ENCODE data around the gene FYN. TPM values are rescaled to one million over a fixed set of nuclear protein-coding genes. Genes with fewer than 3 reads are reported as not detected.

The FYN gene
- total and polyA plus RNA-seq, 9 of the 15 experiments (the other 6 are each of a cell fraction or from before 2014, with no cell fraction given), result 2.9 to 22.1 (median 11.4) TPM

- no TSS peak for BruUV-seq (replicated peaks)
- H2AFZ ChIP-seq (ENCODE audit: low read depth, low read length), result no peak overlapping the region
- no peaks in the 10 kb centered on the region for H3K79me2 ChIP-seq (ENCODE audit: control insufficient read depth, insufficient read depth, low read length)
- no peak overlapping the region for H3K4me3 ChIP-seq
- in situ Hi-C loops (cut with MboI), result no loop called here
- H3K9ac ChIP-seq (ENCODE audit: insufficient read depth in 1 of 2, low read depth in 2 of 2, low read length in 2 of 2), result no peak overlapping the region
- ChIA-PET POLR2A (no interaction called here), CTCF (ENCODE audit: low intra/inter-chr PET ratio) (no interaction called here)
- ATAC-seq (no peak), DNase-seq (ENCODE audit: extremely low read depth in 1 of 4, low spot score in 3 of 4) (no peak), FAIRE-seq (no peak)
- H3K4me1 ChIP-seq (replicated peaks in 1 of 2; ENCODE audit: control insufficient read depth in 2 of 2, insufficient read depth in 2 of 2, low read length in 2 of 2), result no peaks in the 10 kb centered on the region; a peak in 1 of 5 replicates
- no peaks in the 10 kb centered on the region for H3K9me3 ChIP-seq (replicated peaks; ENCODE audit: control insufficient read depth, insufficient read depth, low read depth, low read length)
- H4K20me1 ChIP-seq (replicated peaks; ENCODE audit: control insufficient read depth, insufficient read depth, low read length), result peaks cover 7% of the 10 kb centered on the region; the same call in 1 of the 2 replicates
- no peak overlapping the region for H3K27ac ChIP-seq (ENCODE audit: extremely low read depth, low read depth, low read length)
- H3K9me1 ChIP-seq (ENCODE audit: control insufficient read depth, insufficient read depth, low read length), result no peaks in the 10 kb centered on the region
- intact Hi-C loops (cut with micrococcal nuclease), result no loop called here
- no peak overlapping the region for H3K4me2 ChIP-seq (ENCODE audit: insufficient read depth, low read length)
- WGBS (ENCODE audit: insufficient coverage, low coverage, missing lambda C conversion rate), result 15% methylated on average over 5 of the region's 5 CpGs
- H3K27me3 ChIP-seq (ENCODE audit: control insufficient read depth in 2 of 2, insufficient read depth in 2 of 2, low read length in 2 of 2), result peaks cover 24 to 43% of the 10 kb centered on the region in 2 experiments
- TF ChIP-seq NR4A1 (CRISPR knock-in tag; IDR thresholded peaks at IDR 0.05), result no peak
- no peak for TF ChIP-seq NR4A1 (tag; IDR thresholded peaks at IDR 0.05)
- TF ChIP-seq MYNN (IDR thresholded peaks at IDR 0.05), result no peak
- no peak for TF ChIP-seq MYNN (CRISPR knock-in tag; IDR thresholded peaks at IDR 0.05)
- no peak for TF ChIP-seq FOSL1 (tag; conservative IDR thresholded peaks at IDR 0.05)
- no peaks in the 10 kb centered on the region for H3K36me3 ChIP-seq (ENCODE audit: control insufficient read depth, insufficient read depth, low read length)
Measured at GRCh38 chr6:111683749-111684267, 189.4 kb downstream of the FYN start.

- intact Hi-C loops (cut with micrococcal nuclease), result no loop called here
- no peaks in the 10 kb centered on the region for H3K36me3 ChIP-seq (ENCODE audit: control insufficient read depth, insufficient read depth, low read length)
- no peak overlapping the region for H3K27ac ChIP-seq (ENCODE audit: extremely low read depth, low read depth, low read length)
- CTCF ChIA-PET (ENCODE audit: low intra/inter-chr PET ratio), result no interaction called here
- peaks cover 7% of the 10 kb centered on the region; the same call in 1 of the 2 replicates for H4K20me1 ChIP-seq (replicated peaks; ENCODE audit: control insufficient read depth, insufficient read depth, low read length)
- ATAC-seq (no peak), FAIRE-seq (no peak), DNase-seq (ENCODE audit: extremely low read depth in 1 of 4, low spot score in 3 of 4) (no peak)
- H3K27me3 ChIP-seq (ENCODE audit: control insufficient read depth in 2 of 2, insufficient read depth in 2 of 2, low read length in 2 of 2), result peaks cover 24 to 40% of the 10 kb centered on the region in 2 experiments
- no peak overlapping the region for H3K4me2 ChIP-seq (ENCODE audit: insufficient read depth, low read length)
- H2AFZ ChIP-seq (ENCODE audit: low read depth, low read length), result no peak overlapping the region
- H3K4me3 ChIP-seq, result no peak overlapping the region
- TF ChIP-seq ZNF224 (CRISPR knock-in tag; IDR thresholded peaks at IDR 0.05) (no peak), HNRNPLL (IDR thresholded peaks at IDR 0.05; ENCODE audit: low read depth, low read length, poor library complexity, severe bottlenecking) (no peak), ZFPM2 (CRISPR knock-in tag; IDR thresholded peaks at IDR 0.05) (no peak), MYC (IDR thresholded peaks at IDR 0.05; ENCODE audit: low read depth, low read length) (no peak), MYC (CRISPR knock-in tag; IDR thresholded peaks at IDR 0.05; ENCODE audit: borderline replicate concordance, low read depth) (no peak), MAFK (IDR thresholded peaks at IDR 0.05; ENCODE audit: low read length) (no peak), TCF3 (CRISPR knock-in tag; IDR thresholded peaks at IDR 0.05) (no peak)
- 18% methylated on average over 5 of the region's 5 CpGs for WGBS (ENCODE audit: insufficient coverage, low coverage, missing lambda C conversion rate)
- no peaks in the 10 kb centered on the region for H3K79me2 ChIP-seq (ENCODE audit: control insufficient read depth, insufficient read depth, low read length)
- no peaks in the 10 kb centered on the region; a peak in 1 of 5 replicates for H3K4me1 ChIP-seq (replicated peaks in 1 of 2; ENCODE audit: control insufficient read depth in 2 of 2, insufficient read depth in 2 of 2, low read length in 2 of 2)
- no peak overlapping the region for H3K9ac ChIP-seq (ENCODE audit: insufficient read depth in 1 of 2, low read depth in 2 of 2, low read length in 2 of 2)
- H3K9me3 ChIP-seq (replicated peaks; ENCODE audit: control insufficient read depth, insufficient read depth, low read depth, low read length), result no peaks in the 10 kb centered on the region
- POLR2A ChIA-PET, result interaction anchor here (1.5 kb wide), 1 partner anchor 10 kb away, joined by 4 read pairs; no protein-coding TSS in a partner anchor
- no peaks in the 10 kb centered on the region for H3K9me1 ChIP-seq (ENCODE audit: control insufficient read depth, insufficient read depth, low read length)
- BruUV-seq (replicated peaks), result no TSS peak
- in situ Hi-C loops (cut with MboI), result no loop called here
Measured at GRCh38 chr6:111683157-111683556, 190.1 kb downstream of the FYN start.

Measured in K562 (cell line).